Chondrocyte (in vitro differentiated cells): ENCODE data around the gene NEIL1. TPM values are rescaled to one million over a fixed set of nuclear protein-coding genes. Genes with fewer than 3 reads are reported as not detected.

Experiments used
- DNase-seq: peaks from one replicate; pipeline ENCODE4 v3.0.0; 2021; ENCODE audit warnings: mixed read lengths, low spot score
- H3K27ac Mint-ChIP-seq: one replicate; pipeline ENCODE4 v1.8.0; 2021; ENCODE audit warnings: mild to moderate bottlenecking, moderate library complexity, mixed read lengths; ENCODE audit not compliant: unreplicated experiment
- H3K27me3 Mint-ChIP-seq: 2 replicates; pipeline ENCODE4 v1.8.0; 2021; ENCODE audit warnings: low read depth, mixed read lengths
- H3K36me3 Mint-ChIP-seq: 2 replicates; pipeline ENCODE4 v1.8.0; 2021; ENCODE audit warnings: low read depth, mixed read lengths
- H3K4me1 Mint-ChIP-seq: 2 replicates; pipeline ENCODE4 v1.8.0; 2021; ENCODE audit warnings: low read depth, mild to moderate bottlenecking, mixed read lengths
- H3K4me3 Mint-ChIP-seq: one replicate; pipeline ENCODE4 v1.8.0; 2021; ENCODE audit warnings: mild to moderate bottlenecking, moderate library complexity, mixed read lengths; ENCODE audit not compliant: unreplicated experiment
- H3K9me3 Mint-ChIP-seq: 2 replicates; pipeline ENCODE4 v1.8.0; 2021; ENCODE audit warnings: low read depth, mixed read lengths
- CTCF ChIP-seq: fragments of 200-600 bp; sonication (generic); IDR thresholded peaks from 2 replicates; pipeline ENCODE4 v1.5.0; 2021; ENCODE audit warnings: antibody characterized with exemption, mild to moderate bottlenecking, moderate library complexity
- total RNA-seq: library from RNA; stranded (reverse); gene quantifications from 3 replicates; pipeline ENCODE4 v1.2.1, GENCODE V29; 2021

Gene NEIL1
- total RNA-seq, 1 donor from 2014 or later, result 22.0 TPM

GRCh38 chr15:75360856-75361255 lies 14.0 kb downstream of the NEIL1 start:
- Mint-ChIP-seq H3K27ac (no peak overlapping the region), H3K4me3 (no peak overlapping the region), H3K4me1 (no peaks in the 10 kb centered on the region), H3K27me3 (no peaks in the 10 kb centered on the region), H3K36me3 (peaks cover 7% of the 10 kb centered on the region), H3K9me3 (no peaks in the 10 kb centered on the region)
- TF ChIP-seq CTCF, result no peak
- DNase-seq, result no peak

GRCh38 chr15:75361361-75361988 lies 14.6 kb downstream of the NEIL1 start:
- no peak overlapping the region for H3K4me3 Mint-ChIP-seq
- H3K36me3 Mint-ChIP-seq, result peaks cover 7% of the 10 kb centered on the region
- H3K27ac Mint-ChIP-seq, result no peak overlapping the region
- no peaks in the 10 kb centered on the region for H3K4me1 Mint-ChIP-seq
- TF ChIP-seq CTCF, result no peak
- H3K9me3 Mint-ChIP-seq, result no peaks in the 10 kb centered on the region
- H3K27me3 Mint-ChIP-seq, result no peaks in the 10 kb centered on the region
- no peak for DNase-seq

GRCh38 chr15:75361989-75362641 lies 15.3 kb downstream of the NEIL1 start:
- H3K27ac Mint-ChIP-seq, result no peak overlapping the region
- no peaks in the 10 kb centered on the region for H3K9me3 Mint-ChIP-seq
- H3K27me3 Mint-ChIP-seq, result no peaks in the 10 kb centered on the region

GRCh38 chr15:75362642-75363249 lies 15.9 kb downstream of the NEIL1 start:
- no peak overlapping the region for H3K27ac Mint-ChIP-seq
- H3K9me3 Mint-ChIP-seq, result no peaks in the 10 kb centered on the region
- H3K4me1 Mint-ChIP-seq, result peaks cover 9% of the 10 kb centered on the region
- no peak for TF ChIP-seq CTCF
- no peak for DNase-seq
- H3K36me3 Mint-ChIP-seq, result peaks cover 7% of the 10 kb centered on the region
- H3K27me3 Mint-ChIP-seq, result no peaks in the 10 kb centered on the region
- no peak overlapping the region for H3K4me3 Mint-ChIP-seq

More at GRCh38 chr15:75361989-75362641, 15.3 kb downstream of the NEIL1 start:
- H3K4me3 Mint-ChIP-seq, result no peak overlapping the region
- no peak for DNase-seq
- peaks cover 4% of the 10 kb centered on the region for H3K4me1 Mint-ChIP-seq
- H3K36me3 Mint-ChIP-seq, result peaks cover 7% of the 10 kb centered on the region
- no peak for TF ChIP-seq CTCF

GRCh38 chr15:75363786-75364185 lies 16.9 kb downstream of the NEIL1 start:
- no peaks in the 10 kb centered on the region for H3K27me3 Mint-ChIP-seq
- no peaks in the 10 kb centered on the region for H3K9me3 Mint-ChIP-seq
- H3K4me3 Mint-ChIP-seq, result no peak overlapping the region
- peaks cover 10% of the 10 kb centered on the region for H3K4me1 Mint-ChIP-seq
- TF ChIP-seq CTCF, result no peak
- DNase-seq, result no peak
- H3K36me3 Mint-ChIP-seq, result peaks cover 6% of the 10 kb centered on the region
- no peak overlapping the region for H3K27ac Mint-ChIP-seq
